H9 (cell line): ENCODE results near the gene STX3. TPM values are rescaled to one million over a fixed set of nuclear protein-coding genes. Genes with fewer than 3 reads are reported as not detected.
A peak's percentile ranks its signal among the peaks of the same experiment; 100 is the strongest.

Experiments used
- DNase-seq: peaks from one replicate; pipeline ENCODE4 v3.0.0-alpha.2; 2017
- H2AFZ ChIP-seq: one replicate; pipeline ENCODE4 v1.6.1; 2013; ENCODE audit warnings: mild to moderate bottlenecking, low read length, control low read depth, moderate library complexity
- H2AK5ac ChIP-seq: 2 replicates; pipeline ENCODE4 v1.6.1; 2013; ENCODE audit warnings: low read length, control low read depth, mixed read lengths; ENCODE audit not compliant: insufficient read length
- H2BK120ac ChIP-seq: one replicate; pipeline ENCODE4 v1.6.1; 2013; ENCODE audit warnings: low read depth, mild to moderate bottlenecking, low read length, control low read depth, inconsistent platforms; ENCODE audit not compliant: poor library complexity, severe bottlenecking
- H2BK12ac ChIP-seq: 2 replicates; pipeline ENCODE4 v1.6.1; 2013; ENCODE audit warnings: low read length, control low read depth, mixed read lengths, low read depth; ENCODE audit not compliant: insufficient read length
- H2BK15ac ChIP-seq: 2 replicates; pipeline ENCODE4 v1.6.1; 2013; ENCODE audit warnings: low read depth, low read length, control low read depth
- H2BK20ac ChIP-seq: one replicate; pipeline ENCODE4 v1.6.1; 2013; ENCODE audit warnings: low read depth, mild to moderate bottlenecking, low read length, control low read depth, inconsistent platforms; ENCODE audit not compliant: poor library complexity, severe bottlenecking
- H2BK5ac ChIP-seq: 2 replicates; pipeline ENCODE4 v1.6.1; 2013; ENCODE audit warnings: low read length, control low read depth, mixed read lengths; ENCODE audit not compliant: insufficient read length
- H3K14ac ChIP-seq: 2 replicates; pipeline ENCODE4 v1.6.1; 2013; ENCODE audit warnings: low read length, control low read depth; ENCODE audit not compliant: insufficient read depth
- H3K18ac ChIP-seq: 2 replicates; pipeline ENCODE4 v1.6.1; 2013; ENCODE audit warnings: low read depth, mild to moderate bottlenecking, mixed read lengths, low read length, control low read depth; ENCODE audit not compliant: insufficient read length
- H3K23ac ChIP-seq: 2 replicates; pipeline ENCODE4 v1.6.1; 2013; ENCODE audit warnings: low read length, control low read depth, mixed read lengths, low read depth; ENCODE audit not compliant: insufficient read length
- H3K23me2 ChIP-seq: 2 replicates; pipeline ENCODE4 v1.6.1; 2013; ENCODE audit warnings: low read depth, mild to moderate bottlenecking, mixed read lengths, low read length, control low read depth; ENCODE audit not compliant: insufficient read length, poor library complexity, severe bottlenecking
- H3K27ac ChIP-seq: 2 replicates; pipeline ENCODE4 v1.5.1; 2013; ENCODE audit warnings: low read length, control low read depth, mixed read lengths, low read depth; ENCODE audit not compliant: insufficient read length
- H3K27me3 ChIP-seq: 2 replicates; pipeline ENCODE4 v1.6.1; 2013; ENCODE audit warnings: low read length, control low read depth, inconsistent platforms; ENCODE audit not compliant: insufficient read depth
- H3K4ac ChIP-seq: 2 replicates; pipeline ENCODE4 v1.6.1; 2013; ENCODE audit warnings: low read depth, mild to moderate bottlenecking, control low read depth, inconsistent platforms, low read length, moderate library complexity
- H3K4me1 ChIP-seq: 2 replicates; pipeline ENCODE4 v1.6.1; 2013; ENCODE audit warnings: low read length, control low read depth, inconsistent platforms; ENCODE audit not compliant: insufficient read depth
- H3K4me2 ChIP-seq: 2 replicates; pipeline ENCODE4 v1.6.1; 2013; ENCODE audit warnings: low read length, control low read depth, mixed read lengths; ENCODE audit not compliant: insufficient read length, insufficient read depth
- H3K56ac ChIP-seq: 2 replicates; pipeline ENCODE4 v1.6.1; 2013; ENCODE audit warnings: low read depth, mild to moderate bottlenecking, mixed read lengths, low read length, control low read depth; ENCODE audit not compliant: insufficient read length
- H3K79me1 ChIP-seq: 2 replicates; pipeline ENCODE4 v1.6.1; 2013; ENCODE audit warnings: low read depth, mild to moderate bottlenecking, moderate library complexity, low read length, control low read depth, inconsistent platforms; ENCODE audit not compliant: insufficient read depth, poor library complexity, severe bottlenecking
- H3K79me2 ChIP-seq: 2 replicates; pipeline ENCODE4 v1.6.1; 2013; ENCODE audit warnings: low read length, control low read depth, inconsistent platforms; ENCODE audit not compliant: insufficient read depth
- H3K9ac ChIP-seq: 2 replicates; pipeline ENCODE4 v1.6.1; 2013; ENCODE audit warnings: low read length, control low read depth, mixed read lengths; ENCODE audit not compliant: insufficient read length; ENCODE audit errors: extremely low read depth
- H3K9me3 ChIP-seq: one replicate; pipeline ENCODE4 v1.6.1; 2013; ENCODE audit warnings: low read depth, low read length, inconsistent platforms; ENCODE audit not compliant: control insufficient read depth
- H3T11ph ChIP-seq: one replicate; pipeline ENCODE4 v1.6.1; 2013; ENCODE audit warnings: mild to moderate bottlenecking, low read length, control low read depth, inconsistent platforms
- H4K20me1 ChIP-seq: one replicate; pipeline ENCODE4 v1.6.1; 2013; ENCODE audit not compliant: control insufficient read depth, insufficient read length, insufficient read depth
- H4K5ac ChIP-seq: 2 replicates; pipeline ENCODE4 v1.6.1; 2013; ENCODE audit warnings: low read depth, mild to moderate bottlenecking, mixed read lengths, low read length, control low read depth; ENCODE audit not compliant: insufficient read length
- H4K8ac ChIP-seq: replicated peaks from 2 replicates; pipeline ENCODE4 v1.6.1; 2013; ENCODE audit warnings: low read length, control low read depth, mixed read lengths, low read depth; ENCODE audit not compliant: insufficient read length
- H4K91ac ChIP-seq: 2 replicates; pipeline ENCODE4 v1.6.1; 2013; ENCODE audit warnings: low read depth, mild to moderate bottlenecking, moderate library complexity, mixed read lengths, low read length, control low read depth; ENCODE audit not compliant: insufficient read length
- H3K27ac Mint-ChIP-seq, 3 experiments: 2 replicates in 2 of 3; 3 replicates in 1 of 3; pipeline ENCODE4 v1.8.0; 2020 to 2021; ENCODE audit warnings: mixed read lengths in 3 of 3, mild to moderate bottlenecking in 1 of 3, moderate library complexity in 1 of 3
- H3K27me3 Mint-ChIP-seq: 2 replicates; pipeline ENCODE4 v1.8.0; 2021; ENCODE audit warnings: low read depth, mild to moderate bottlenecking, moderate library complexity, mixed read lengths
- H3K36me3 Mint-ChIP-seq, 3 experiments: 2 replicates in 2 of 3; 3 replicates in 1 of 3; pipeline ENCODE4 v1.8.0; 2020 to 2021; ENCODE audit warnings: low read depth in 3 of 3, mixed read lengths in 3 of 3; ENCODE audit not compliant: insufficient read depth in 1 of 3
- H3K4me1 Mint-ChIP-seq, 2 experiments: 2 replicates each; pipeline ENCODE4 v1.8.0; 2020; ENCODE audit warnings: mixed read lengths in 2 of 2
- H3K4me3 Mint-ChIP-seq, 2 experiments: 2 replicates in 1 of 2; 3 replicates in 1 of 2; pipeline ENCODE4 v1.8.0; 2020 to 2021; ENCODE audit warnings: mild to moderate bottlenecking in 2 of 2, mixed read lengths in 2 of 2, moderate library complexity in 1 of 2
- H3K9me3 Mint-ChIP-seq, 2 experiments: 2 replicates in 1 of 2; 3 replicates in 1 of 2; pipeline ENCODE4 v1.8.0; 2020; ENCODE audit warnings: mild to moderate bottlenecking in 2 of 2, mixed read lengths in 2 of 2, moderate library complexity in 1 of 2
- WGBS: extraction: QIAGEN DNeasy Blood & Tissue Kit; methylation state at CpG from one replicate; pipeline ENCODE4 v1.1.7; 2013; ENCODE audit warnings: missing lambda C conversion rate, low lambda C conversion rate, mixed read lengths; ENCODE audit not compliant: insufficient read length; ENCODE audit errors: extremely low coverage; 5-methylcytosine and 5-hydroxymethylcytosine counted together
- total RNA-seq: library from RNA; stranded (reverse); gene quantifications from 2 replicates; pipeline ENCODE4 v1.2.1, GENCODE V29; 2021
- TF ChIP-seq, protein P1 (sequence below): fragments of 200-600 bp; sonication (generic); conservative IDR thresholded peaks from 3 replicates; pipeline ENCODE4 v1.8.0; 2021; ENCODE audit warnings: antibody characterized with exemption, mild to moderate bottlenecking

Gene STX3
- total RNA-seq, 1 experiment from 2014 or later = 41.0 TPM

DNA sequence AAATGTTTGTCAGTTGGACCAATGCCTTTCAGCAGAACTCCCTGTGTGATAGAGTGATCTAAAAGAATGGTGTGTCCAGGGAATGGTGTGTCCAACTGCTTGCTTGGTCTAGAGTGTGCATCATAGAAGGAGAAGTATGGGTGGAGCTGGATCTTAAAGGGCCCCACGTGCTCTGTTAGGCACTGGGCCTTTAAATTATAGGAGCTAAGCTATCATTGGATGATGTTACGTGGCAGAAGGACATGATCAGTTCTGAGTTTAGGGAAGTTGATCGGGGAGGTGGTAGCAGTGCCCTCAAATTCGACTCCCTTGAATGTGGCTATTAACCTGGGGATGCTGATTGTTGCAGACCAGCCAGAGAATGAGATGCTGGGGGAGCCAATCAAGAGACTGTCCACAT is 16.4 kb downstream of the STX3 start:
- Histone ChIP-seq H3K4me1 (no peaks in the 10 kb centered on the region; the same call in 1 of the 2 replicates), H3K18ac (no peak overlapping the region), H4K5ac (no peak overlapping the region), H3K23ac (no peak overlapping the region), H2BK12ac (no peak overlapping the region), H4K20me1 (no peaks in the 10 kb centered on the region), H2BK15ac (no peak overlapping the region), H2BK120ac (no peak overlapping the region), H2BK20ac (no peak overlapping the region), H3K4me2 (no peak overlapping the region), H3K9me3 (no peaks in the 10 kb centered on the region), H3K4ac (no peak overlapping the region), H3T11ph (no peak overlapping the region), H3K79me1 (peaks cover 11% of the 10 kb centered on the region), H3K9ac (no peak overlapping the region), H3K56ac (no peak overlapping the region), H3K23me2 (no peaks in the 10 kb centered on the region), H3K79me2 (peaks cover 16% of the 10 kb centered on the region; the same call in 1 of the 2 replicates), H2AK5ac (no peak overlapping the region), H3K27ac (no peak overlapping the region), H4K91ac (no peak overlapping the region), H4K8ac (no peak overlapping the region), H2BK5ac (no peak overlapping the region), H3K27me3 (no peaks in the 10 kb centered on the region), H3K14ac (no peak overlapping the region), H2AFZ (no peak overlapping the region)
- WGBS = no CpG with 5 or more reads among the region's 4 CpGs
- no peaks in the 10 kb centered on the region for H3K27me3 Mint-ChIP-seq
- DNase-seq = no peak
- H3K36me3 Mint-ChIP-seq = peaks cover 5 to 26% (median 10%) of the 10 kb centered on the region in 3 experiments; a peak in 6 of 7 replicates
- TF ChIP-seq, protein P1, sequence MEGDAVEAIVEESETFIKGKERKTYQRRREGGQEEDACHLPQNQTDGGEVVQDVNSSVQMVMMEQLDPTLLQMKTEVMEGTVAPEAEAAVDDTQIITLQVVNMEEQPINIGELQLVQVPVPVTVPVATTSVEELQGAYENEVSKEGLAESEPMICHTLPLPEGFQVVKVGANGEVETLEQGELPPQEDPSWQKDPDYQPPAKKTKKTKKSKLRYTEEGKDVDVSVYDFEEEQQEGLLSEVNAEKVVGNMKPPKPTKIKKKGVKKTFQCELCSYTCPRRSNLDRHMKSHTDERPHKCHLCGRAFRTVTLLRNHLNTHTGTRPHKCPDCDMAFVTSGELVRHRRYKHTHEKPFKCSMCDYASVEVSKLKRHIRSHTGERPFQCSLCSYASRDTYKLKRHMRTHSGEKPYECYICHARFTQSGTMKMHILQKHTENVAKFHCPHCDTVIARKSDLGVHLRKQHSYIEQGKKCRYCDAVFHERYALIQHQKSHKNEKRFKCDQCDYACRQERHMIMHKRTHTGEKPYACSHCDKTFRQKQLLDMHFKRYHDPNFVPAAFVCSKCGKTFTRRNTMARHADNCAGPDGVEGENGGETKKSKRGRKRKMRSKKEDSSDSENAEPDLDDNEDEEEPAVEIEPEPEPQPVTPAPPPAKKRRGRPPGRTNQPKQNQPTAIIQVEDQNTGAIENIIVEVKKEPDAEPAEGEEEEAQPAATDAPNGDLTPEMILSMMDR = no peak
- H3K4me1 Mint-ChIP-seq = peaks cover 0 to 3% of the 10 kb centered on the region in 2 experiments; a peak in 1 of 4 replicates
- H3K4me3 Mint-ChIP-seq = no peak overlapping the region
- no peaks in the 10 kb centered on the region for H3K9me3 Mint-ChIP-seq
- H3K27ac Mint-ChIP-seq = peak overlapping the region in 1 of 3 experiments; percentile 3; a peak in 2 of 7 replicates
